ENCODE data around the gene SHC3.

The SHC3 gene

DNA sequence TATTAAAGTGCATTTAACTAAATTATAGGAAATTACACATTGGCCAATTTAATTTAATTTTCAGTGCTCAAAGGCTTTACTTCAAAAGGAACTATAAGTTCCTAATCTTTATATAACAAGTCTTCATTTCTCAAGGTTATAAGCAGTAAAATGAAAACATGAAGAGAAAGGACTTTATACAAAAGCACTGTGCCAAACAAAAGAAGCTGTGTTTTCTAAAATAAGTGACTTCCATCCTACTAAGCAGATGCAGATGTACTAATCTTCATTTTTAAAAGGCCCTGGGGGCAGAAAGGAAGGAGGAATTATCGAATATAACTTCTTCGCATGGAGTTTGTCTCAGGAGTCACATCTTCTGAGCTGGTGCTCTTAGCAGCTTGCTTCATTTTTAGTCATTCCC is 81.4 kb downstream of the SHC3 start:
- DNase-seq: peak; percentile 21

GRCh38 chr9:89096807-89097206 is 81.8 kb downstream of the SHC3 start:
- no peak for DNase-seq

DNA sequence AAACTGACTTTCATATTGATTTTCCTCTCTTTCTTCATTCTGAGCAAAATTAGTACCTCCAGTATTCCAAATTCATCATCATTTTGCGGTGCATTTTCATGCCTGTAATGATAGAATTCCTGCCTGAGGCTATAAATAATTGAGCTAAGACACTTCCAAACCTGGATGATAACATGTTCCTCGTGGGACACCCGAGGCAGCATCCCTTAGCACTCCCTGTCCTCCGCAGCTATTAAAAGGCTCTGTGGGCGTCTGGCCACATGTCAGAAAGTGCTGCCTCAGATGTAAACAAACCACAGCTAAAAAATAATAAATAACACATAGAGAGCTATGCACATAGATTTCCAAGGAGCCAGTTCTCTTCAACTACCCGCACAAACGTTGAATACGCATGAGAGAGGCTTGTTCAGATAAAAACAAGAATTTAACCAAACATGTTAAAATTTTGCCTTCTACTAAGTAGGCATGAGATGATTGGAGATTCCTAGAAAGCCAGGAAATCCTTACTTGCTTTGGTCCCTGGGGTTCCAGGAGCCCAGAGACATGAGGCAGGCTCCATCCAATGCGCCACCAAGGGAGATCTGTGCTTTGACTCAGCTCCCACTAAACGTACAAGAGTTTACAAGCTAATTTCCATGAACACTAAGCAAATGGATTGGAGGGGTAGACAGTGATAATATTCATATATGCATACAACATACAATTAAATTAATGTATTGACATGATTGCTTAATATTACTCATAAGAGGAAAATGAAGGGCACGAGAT is 82.7 kb downstream of the SHC3 start:
- DNase-seq: peak; percentile 33

- DNase-seq: no peak
These were observed 85.2 kb downstream of the SHC3 start for GRCh38 chr9:89093201-89093975.

- DNase-seq: no peak
These were observed 89.4 kb downstream of the SHC3 start for GRCh38 chr9:89089176-89089575.

DNA sequence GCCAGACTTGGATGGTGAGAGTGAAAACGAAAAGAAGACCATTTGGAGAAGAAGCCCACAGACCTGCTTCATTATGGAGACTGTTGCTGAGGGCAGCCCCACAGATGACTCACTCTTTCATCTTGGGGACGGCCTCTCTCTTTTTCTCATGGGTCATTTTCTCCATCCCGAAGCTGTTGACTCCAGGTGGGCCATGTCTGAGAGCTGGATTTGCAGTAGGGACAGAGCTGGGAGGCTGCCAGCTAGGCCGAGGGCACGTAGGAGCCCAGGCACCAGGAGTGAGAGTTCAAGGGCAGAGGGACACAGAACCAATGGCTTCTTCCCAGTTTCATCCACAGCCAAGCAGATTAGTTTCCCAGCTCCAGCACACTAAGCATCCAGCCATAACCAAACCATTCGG is 95.0 kb downstream of the SHC3 start:
- no peak for DNase-seq

GRCh38 chr9:89080193-89080592 is 98.4 kb downstream of the SHC3 start:
- DNase-seq: peak; percentile 11

DNA sequence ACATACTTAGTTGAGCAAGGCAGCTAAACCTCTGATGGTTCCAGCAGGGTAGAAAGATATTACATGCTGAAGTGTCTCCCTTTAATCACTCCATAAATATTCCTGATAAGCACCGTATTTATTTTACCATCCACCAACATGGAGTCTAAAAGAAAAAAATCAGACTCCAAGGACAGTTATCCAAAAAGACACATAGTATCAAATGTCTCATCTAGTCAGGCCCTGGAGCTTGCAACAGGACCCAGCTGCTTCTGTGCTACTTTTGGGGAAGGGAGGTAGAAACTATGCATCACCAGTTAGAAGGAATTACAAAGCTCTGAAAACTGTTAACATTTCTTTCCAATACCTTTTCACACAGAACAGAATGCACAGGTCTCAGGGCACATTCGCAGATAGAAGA is 99.2 kb downstream of the SHC3 start:
- no peak for DNase-seq

DNA sequence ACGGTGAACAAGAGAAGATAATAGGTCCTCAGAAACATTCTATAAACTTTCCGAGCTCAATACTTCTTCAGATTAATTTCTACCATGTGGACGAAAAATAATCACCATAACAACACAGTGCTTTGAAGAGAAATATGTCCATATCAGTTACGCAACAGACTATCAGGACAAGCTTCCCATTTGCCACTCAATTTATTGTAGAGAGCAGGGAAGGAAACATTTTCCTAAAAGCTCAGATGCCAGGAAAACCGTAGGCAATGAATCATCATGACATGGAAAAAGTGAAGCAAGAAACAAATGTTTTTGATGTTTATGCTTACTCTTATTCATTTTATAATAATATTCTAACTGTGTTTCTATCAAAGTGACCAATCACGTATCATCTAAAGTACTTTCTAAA is 99.8 kb downstream of the SHC3 start:
- no peak for DNase-seq

GRCh38 chr9:89078421-89078820 is 100.2 kb downstream of the SHC3 start:
- DNase-seq: no peak

GRCh38 chr9:89077519-89077918 is 101.1 kb downstream of the SHC3 start:
- DNase-seq: no peak

GRCh38 chr9:89073397-89073796 is 105.2 kb downstream of the SHC3 start:
- no peak for DNase-seq

DNA sequence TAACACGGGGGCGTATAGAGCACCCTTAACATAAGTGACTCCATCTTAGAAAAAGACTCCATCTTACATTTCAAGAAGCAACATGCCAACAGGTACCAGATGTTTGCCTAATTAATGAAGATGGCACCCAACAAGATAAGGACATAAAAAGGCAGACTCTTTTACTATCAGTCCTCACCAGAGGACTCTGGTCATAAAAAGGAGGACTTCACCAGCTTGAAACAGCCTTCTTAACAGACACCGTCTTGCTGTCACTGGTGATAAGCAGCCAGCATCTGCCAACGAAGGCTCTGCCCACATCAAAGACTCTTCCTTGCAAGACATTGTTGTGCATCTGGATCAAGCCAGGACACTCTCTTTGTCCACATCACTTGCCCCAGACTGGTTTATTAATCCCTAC is 107.0 kb downstream of the SHC3 start:
- DNase-seq: no peak

GRCh38 chr9:89066835-89067234 is 111.8 kb downstream of the SHC3 start:
- no peak for DNase-seq

DNA sequence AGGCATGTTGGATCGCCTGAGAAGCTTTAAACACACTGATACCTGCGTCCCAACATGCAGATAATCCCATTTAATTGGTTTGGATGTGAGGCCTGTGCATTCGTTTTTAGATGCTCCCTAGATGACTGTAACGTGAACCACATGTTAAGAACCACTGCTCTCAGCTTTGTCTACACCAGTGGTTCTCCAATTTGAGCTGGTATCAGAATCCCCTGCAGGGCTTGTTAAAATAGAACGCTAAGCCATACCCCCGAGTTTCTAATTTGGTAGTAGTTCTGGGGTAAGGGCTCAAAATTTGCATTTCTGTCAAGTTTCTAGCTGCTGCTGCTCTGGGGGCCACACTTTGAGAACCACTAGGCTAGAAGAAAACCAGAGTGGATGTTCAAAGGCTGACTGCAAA is 112.7 kb downstream of the SHC3 start:
- DNase-seq: no peak

- DNase-seq: no peak
These were observed 117.8 kb downstream of the SHC3 start for GRCh38 chr9:89060790-89061189.

DNA sequence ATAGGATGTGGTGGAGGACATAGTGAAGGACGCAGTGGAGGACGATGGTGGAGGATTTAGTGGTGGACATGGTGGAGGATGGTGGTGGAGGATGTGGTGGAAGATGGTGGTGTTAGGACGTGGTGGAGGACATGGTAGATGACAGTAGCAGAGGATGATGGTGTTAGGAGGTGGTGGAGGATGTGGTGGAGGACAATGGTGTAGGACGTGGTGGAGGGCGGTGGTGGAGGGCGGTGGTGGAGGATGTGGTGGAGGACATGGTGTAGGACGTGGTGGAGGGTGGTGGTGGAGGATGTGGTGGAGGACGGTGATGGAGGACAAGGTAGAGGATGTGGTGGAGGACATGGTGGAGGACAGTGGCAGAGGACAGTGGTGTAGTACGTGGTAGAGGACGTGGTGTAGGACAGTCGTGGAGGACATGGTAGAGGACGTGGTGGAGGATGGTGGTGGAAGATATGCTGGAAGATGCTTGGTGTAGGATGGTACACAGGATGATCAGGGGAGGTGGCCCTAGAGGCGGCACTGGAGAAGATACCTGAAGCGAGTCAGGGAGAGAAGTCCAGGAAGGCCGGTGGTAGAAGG is 118.6 kb downstream of the SHC3 start:
- no peak for DNase-seq

DNA sequence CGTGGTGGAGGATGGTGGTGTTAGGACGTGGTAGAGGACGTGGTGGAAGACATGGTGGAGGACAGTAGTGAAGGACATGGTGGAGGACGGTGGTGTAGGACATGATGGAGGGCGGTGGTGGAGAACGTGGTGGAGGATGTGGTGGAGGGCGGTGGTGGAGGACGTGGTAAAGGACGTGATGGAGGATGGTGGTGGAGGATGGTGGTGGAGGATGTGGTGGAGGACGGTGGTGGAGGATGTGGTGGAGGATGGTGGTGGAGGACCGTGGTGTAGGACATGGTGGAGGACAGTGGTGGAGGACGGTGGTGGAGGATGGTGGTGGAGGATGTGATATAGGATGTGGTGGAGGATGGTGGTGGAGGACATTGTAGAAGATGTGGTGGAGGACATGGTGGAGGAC is 119.7 kb downstream of the SHC3 start:
- DNase-seq: no peak

DNA sequence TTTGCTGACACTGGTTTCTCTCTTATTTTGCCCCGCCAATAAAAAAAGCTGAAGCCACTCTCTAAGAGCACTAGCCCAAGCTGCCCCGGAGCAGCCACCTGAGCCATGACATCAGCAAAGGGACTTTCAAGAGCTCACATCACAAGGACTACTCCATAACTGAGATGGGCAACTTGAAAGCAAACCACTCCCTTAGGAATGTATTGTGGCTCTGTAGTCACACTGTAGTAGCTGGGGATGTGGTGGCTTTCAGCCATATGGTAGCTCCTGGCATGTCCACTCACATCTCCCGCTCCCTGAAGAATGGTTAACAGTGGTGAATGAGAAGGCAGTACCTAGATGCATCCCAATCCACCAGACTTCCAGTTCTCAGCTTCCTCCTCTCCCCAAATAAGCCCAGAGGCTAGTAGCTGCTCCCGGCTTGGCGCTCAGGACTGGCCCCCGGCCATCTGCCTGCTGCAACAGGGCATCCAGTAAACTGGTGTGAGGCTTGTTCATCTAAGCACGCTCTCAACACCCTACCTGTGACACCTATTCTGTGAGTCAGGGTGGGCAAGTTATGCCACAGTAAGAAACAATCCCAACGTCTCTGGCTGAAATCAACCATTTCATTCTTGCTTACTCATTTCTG is 123.6 kb downstream of the SHC3 start:
- DNase-seq: no peak

GRCh38 chr9:89053301-89053700 is 125.3 kb downstream of the SHC3 start:
- DNase-seq: no peak

GRCh38 chr9:89052470-89053097 is 126.0 kb downstream of the SHC3 start:
- no peak for DNase-seq

GRCh38 chr9:89051421-89052025 is 127.1 kb downstream of the SHC3 start:
- no peak for DNase-seq

DNA sequence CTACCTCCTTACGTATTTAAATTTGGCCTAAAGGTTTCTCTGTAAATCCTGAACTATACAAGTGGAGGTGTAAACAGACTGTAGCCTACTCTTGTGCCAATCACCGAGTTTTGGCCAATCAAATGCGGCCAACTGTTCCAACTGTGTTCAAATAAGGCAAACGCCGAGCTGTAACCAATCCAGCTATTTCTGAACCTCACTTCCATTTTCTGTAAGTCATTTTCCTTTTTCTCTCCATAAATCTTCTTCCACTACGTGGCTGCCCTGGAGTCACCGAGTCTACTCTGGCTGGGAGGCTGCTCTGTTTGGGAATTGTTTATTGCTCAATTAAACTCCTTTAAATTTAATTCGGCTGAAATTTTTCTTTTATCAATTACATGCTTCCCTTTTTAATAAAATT is 129.0 kb downstream of the SHC3 start:
- DNase-seq: no peak
